NOMO-1 treated with DMSO at 0.1 percent for 48 hours (cell line): ENCODE data around the gene WDCP.
"Not testable (repeated sequence)": the region's sequence is repeated elsewhere in the genome, so short reads cannot be mapped to it uniquely, and the experiment has no call there.

Experiments
- DNase-seq: peaks from one replicate; lab custom pipeline; 2025; ENCODE audit not compliant: unreplicated experiment; lab: John Stamatoyannopoulos, UW

WDCP gene, protein sequence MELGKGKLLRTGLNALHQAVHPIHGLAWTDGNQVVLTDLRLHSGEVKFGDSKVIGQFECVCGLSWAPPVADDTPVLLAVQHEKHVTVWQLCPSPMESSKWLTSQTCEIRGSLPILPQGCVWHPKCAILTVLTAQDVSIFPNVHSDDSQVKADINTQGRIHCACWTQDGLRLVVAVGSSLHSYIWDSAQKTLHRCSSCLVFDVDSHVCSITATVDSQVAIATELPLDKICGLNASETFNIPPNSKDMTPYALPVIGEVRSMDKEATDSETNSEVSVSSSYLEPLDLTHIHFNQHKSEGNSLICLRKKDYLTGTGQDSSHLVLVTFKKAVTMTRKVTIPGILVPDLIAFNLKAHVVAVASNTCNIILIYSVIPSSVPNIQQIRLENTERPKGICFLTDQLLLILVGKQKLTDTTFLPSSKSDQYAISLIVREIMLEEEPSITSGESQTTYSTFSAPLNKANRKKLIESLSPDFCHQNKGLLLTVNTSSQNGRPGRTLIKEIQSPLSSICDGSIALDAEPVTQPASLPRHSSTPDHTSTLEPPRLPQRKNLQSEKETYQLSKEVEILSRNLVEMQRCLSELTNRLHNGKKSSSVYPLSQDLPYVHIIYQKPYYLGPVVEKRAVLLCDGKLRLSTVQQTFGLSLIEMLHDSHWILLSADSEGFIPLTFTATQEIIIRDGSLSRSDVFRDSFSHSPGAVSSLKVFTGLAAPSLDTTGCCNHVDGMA

DNA sequence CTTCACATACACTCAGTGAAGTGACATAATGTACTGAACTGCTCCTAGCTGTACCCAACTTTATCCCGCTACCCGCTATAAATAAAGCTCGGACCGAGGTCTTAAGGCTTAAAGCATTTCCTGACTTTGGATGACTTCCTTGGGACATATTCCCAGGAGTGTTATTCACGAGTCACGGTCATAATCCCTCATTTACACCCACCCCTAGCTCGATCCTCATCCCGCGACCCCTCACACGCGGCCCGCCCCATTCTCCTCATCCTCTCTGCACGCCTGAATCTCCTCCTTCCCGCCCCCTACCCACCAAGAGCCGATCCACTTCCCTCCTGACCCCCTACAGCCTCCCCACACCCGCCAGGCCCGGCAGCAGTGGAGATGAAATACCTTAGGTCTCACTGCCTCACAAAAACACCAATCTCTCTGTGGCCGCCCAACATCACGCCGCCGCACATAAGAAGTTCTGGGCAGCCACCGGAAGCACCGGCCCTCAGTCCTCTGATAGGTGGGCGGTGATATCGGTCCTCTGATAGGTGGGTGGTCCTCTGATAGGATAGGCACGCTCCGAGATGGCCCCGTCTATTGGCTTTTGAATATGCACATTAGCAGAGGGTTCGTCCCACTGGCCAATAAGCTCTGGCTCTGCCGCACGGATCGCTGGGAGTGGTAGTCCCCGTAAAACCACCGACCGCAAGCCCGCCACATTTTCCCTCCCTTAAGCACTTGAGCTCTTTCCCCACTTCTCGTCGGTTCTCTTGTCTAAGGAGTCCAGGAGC is at the start of gene WDCP:
TSS of gene WDCP (minus strand) at position 462 of the 773 bp plus-strand sequence. CDS start 7,897 bp downstream, outside the sequence.
- DNase-seq: peak; percentile 100

DNA sequence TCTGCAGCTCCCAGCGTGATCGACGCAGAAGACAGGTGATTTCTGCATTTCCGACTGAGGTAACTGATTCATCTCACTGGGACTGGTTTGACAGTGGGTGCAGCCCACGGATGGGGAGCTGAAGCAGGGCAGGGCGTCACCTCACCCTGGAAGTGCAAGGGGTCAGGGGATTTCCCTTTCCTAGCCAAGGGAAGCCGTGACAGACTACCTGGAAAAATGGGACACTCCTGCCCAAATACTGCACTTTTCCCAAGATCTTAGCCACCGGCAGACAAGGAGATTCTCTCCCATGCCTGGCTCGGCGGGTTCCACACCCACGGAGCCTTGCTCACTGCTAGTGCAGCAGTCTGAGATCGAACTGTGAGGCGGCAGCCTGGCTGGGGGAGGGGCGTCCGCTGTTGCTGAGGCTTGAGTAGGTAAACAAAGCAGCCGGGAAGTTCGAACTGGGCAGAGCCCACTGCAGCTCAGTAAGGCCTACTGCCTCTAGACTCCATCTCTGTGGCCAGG is 48.0 kb upstream of the WDCP start:
- not testable (repeated sequence) for DNase-seq

DNA sequence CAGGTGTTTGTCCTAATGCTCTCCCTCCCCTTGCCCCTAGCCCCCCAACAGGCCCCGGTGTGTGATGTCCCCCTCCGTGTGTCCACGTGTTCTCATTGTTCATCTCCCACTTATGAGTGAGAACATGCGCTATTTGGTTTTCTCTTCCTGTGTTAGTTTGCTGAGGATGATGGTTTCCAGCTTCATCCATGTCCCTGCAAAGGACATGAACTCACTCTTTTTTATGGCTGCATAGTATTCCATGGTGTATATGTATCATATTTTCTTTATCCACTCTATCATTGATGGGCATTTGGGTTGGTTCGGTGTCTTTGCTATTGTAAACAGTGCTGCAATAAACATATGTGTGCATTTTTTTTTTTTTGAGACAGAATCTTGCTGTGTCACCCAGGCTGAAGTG is 46.1 kb upstream of the WDCP start:
- DNase-seq: not testable (repeated sequence)

DNA sequence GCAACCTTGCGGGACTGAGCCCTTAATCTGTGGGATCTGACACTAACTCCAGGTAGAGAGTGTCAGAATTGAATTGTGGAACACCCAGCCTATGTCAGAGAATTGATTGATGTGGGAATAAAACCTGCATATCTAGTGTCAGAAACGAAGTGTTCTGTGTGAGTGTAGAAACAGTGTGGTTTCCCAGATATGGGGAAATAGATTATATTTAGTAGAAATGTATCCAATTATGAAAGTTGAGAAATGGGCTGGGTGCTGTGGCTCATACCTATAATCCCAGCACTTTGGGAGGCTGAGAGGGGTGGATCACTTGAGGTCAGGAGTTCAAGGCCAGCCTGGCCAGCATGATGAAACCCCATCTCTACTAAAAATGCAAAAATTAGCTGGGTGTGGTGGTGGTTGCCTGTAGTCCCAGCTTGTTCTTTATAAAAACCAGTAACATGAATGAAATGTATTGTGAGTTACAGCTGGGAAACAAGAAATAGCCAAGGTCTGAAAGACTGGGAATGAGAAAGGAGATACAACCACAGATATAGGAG is 41.7 kb upstream of the WDCP start:
- peak; percentile 77 for DNase-seq

DNA sequence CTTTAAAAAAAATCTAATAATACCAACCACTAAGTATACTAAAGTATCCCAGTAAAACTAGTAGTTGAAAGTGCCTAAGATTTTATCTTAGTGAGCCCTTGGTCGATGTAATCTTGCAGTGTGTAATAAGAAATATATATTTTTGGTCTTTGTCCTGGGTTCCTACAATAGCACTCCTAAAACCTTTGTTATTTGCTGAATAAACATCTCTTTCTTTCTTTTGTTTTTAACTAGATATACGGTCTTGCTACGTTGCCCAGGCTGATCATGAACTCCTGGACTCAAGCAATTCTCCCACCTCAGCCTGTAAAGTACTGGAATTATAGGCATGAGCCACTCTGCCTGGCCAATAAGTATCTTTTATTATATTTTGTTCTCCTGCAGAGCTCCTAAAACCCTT is 39.8 kb upstream of the WDCP start:
- no peak for DNase-seq

DNA sequence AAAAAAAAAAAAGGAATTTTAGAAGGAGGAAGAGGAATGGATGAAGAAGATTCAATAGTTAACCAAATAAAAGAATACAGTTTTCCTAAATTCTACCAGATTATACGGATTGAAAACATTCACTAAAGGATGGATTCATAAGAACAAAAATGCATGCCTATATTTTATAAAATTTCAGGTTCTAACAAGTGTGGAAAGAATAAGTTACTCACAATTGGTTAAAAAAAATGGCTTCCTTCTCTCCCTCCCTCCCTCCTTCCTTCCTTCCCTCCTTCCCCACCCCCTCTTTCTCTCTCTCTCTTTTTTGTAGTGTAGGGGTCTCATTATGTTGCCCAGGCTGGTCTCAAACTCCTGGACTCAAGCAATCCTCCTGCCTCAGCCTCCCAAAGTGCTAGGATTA is 39.0 kb upstream of the WDCP start:
- DNase-seq: no peak

DNA sequence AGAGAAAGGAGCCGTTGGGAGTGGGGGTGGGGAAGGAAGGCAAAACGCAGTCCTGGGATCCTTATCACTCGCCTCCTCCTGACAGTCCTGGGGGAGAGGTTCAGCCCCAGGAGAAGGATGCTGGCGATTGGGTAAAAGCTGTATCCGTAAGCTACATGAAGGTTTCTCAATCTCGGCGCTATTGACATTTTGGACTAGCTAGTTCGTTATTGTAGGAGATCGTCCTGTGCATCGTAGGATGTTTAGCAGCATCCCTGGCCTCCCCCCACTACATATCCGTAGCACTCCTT is 38.0 kb upstream of the WDCP start:
- no peak for DNase-seq

DNA sequence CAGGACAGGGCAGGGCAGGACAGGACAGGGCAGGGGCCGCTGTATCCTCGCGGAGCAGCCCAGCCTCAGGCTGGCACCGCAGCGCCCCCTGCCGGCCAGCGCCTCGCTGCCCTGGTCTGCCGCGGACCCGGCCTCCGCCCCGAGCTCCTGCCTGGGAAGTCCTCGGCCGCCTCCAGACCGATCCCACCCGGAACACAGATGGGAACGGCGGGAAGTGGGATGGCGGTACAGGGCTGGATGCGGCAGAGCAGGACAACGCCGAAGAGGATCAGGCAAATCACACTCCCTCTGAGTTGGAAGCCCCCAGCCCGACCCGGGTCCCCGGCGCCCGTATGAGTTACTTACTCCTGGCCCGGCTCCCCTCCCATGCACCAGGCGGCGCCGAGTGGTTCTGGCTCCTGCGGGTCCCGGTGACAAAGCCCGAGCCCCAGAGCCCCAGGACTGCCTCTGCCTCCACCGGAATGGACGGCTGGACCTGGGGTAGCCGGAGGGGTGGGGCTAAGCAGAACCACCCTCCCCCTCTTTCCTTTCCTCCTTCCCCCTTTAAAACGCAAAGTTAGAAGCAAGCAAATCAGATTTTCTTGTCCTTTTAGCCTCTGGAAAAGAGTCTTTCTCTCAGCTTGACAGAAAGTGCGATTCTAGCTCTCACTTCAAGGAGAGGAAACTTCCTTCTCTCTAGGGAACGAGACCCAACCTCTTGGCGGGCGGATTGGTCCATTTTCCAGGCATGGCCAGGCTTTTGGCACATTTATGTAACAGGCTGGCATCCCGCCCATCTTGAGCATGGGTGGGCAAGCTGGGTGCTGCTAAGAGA is 37.4 kb upstream of the WDCP start, which contains the start of gene TP53I3:
TSS of gene TP53I3 (minus strand) at position 449 of the 814 bp plus-strand sequence. CDS start 508 bp downstream, outside the sequence.
- peak; percentile 16 for DNase-seq

DNA sequence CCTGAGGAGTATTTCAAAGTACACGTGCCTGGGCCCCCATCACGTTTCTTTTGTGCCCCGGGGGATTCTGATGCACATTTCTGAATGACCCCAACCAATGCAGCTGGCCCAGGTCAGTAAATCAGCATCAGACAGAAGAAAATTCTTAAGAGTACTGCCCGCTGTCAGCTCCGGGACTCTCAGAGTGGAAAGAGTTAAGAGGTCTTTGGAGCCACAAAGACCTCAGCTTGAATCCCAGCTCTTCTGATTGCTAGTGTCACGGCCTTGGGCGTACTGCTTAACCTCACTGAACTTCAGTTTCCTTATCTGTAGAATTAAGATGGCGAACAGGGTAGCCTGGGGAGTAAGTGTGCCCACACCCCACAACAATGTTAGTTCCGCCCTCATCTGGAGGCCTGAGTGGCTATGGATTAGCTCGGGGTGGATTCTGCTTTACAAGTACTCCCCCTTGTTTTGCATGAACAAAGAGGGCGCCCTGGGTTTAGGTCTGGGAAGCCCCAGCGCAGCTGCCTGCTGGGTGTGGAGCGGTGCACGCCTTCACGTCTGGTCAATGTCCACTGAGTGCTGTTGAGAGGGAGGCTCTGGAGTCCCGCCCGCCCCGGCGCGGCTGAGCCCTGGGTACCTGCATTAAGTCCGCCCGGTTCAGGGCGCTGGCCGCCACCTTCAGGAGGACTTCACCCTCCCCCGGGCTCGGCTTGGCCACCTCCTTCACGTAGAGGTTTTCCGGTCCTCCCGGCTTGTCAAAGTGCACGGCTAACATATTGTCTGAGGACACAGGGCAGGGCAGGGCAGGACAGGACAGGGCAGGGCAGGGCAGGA is 36.6 kb upstream of the WDCP start:
- no peak for DNase-seq

DNA sequence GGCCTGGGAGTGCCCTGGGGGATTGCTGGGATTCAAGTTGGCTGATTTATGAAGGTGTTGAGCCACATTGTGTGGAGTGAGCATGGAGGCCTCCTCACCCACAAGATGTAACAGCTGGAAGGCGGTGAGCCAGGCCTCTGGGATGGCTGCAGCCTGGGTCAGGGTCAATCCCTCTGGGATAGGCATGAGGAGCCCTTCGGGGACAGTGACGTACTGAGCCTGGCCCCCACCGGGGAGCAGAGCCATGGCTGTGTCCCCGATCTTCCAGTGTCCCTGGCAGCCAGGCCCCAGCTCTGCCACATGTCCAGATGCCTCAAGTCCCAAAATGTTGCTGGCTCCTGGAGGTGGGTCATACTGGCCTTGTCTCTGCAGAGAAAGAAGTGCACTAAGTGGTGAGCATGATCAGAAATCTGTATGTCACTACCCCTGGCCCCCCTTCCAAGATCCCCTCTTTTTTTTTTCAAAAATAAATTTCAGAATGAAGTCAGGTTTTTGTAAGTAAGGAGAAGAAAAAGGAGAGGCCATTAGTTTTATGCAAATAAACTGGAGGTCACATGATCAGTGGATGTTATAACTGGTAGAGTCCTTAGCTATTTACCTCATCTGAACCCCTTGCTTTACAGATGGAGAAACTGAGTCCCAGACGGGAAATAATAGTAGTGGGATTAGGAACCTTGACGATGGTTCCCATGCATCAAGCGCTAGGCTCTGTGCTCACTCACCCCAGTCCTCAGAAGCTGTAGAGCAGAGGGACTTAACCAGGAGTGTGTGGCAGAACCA is 35.8 kb upstream of the WDCP start:
- DNase-seq: no peak

DNA sequence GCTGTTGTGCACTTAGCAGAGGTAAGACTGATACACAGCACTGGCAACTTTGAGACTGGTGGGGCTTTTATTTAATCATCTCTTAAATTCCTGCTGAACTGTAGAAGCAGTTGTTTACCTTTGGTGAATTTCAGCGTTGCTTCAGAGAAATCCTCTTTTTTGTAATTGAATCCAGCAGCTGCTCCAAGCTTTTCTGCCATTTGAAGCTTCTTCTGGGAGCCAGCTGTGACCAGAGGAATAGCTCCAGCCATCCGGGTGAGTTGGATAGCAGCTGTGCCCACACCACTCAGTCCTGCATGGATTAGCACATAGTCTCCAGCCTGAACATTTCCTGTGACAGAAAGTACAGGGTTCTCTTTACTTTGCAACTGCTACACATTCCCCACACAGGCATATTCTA is 33.5 kb upstream of the WDCP start:
- DNase-seq: no peak

DNA sequence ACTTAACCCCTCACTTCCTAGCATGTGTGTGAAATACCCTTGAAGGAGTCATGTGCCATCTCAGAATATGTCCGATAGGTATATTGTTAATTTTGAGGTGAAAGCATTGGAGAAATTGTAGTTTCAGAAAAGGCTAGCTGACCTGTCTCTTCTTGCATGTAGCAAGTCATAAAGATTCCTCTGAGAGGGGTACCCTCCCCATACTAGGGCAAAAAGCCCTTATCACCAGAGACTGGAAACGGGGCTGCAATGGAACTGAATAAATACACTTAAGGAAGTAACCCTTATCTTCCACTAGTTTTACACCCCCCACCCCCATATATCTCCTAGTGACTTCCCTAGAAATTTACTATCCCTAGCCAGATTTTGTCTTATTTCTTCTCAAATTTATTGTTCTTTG is 30.7 kb upstream of the WDCP start:
- no peak for DNase-seq

DNA sequence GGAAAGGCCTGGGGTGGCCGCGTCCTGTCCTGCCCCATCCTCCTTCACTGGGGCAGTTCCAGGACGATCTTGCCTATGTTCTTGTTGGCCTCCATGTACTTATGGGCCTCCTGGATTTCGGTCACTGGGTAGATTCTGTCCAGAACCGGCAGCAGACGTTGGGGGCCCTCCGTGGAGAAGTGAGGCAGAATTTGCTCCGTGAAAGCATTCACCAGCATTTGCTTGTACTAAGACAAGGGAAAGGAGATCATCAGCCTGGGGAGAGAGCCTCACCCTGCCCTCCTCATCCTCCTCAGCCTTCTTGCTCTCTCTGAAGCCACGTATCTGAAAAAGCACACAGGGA is 30.3 kb upstream of the WDCP start:
- no peak for DNase-seq

DNA sequence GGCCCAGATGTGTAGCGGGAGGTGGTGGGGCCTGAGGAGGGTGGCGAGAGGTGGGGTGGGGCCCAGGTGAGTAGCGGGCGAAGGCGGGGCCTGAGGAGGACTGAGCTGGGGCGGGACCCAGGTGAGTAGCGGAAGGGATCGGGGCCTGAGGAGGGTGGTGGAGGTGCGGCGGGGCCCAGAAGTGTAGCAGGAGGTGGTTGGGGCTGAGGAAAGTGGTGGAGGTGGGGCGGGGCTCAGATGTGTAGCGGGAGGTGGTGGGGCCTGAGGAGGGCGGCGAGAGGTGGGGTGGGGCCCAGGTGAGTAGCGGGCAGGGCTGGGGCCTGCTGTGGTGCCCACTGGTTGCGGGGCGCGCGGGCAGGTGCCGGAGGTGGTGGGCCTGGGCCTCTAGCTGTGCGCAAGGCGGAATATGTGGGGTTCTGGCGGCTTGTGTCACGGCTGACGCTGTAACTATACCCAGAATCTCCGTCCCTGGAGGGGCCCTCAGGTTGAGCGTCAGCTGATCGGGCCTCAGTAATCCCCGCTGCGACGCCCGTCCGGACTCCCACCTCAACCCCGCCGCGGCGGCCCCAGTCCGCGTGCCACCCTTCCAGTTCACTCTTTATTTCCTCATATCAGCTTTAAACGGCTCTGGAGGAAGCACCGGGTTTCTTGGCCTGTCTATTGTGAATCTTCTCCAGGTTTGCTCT is 29.8 kb upstream of the WDCP start:
- peak; percentile 61 for DNase-seq

DNA sequence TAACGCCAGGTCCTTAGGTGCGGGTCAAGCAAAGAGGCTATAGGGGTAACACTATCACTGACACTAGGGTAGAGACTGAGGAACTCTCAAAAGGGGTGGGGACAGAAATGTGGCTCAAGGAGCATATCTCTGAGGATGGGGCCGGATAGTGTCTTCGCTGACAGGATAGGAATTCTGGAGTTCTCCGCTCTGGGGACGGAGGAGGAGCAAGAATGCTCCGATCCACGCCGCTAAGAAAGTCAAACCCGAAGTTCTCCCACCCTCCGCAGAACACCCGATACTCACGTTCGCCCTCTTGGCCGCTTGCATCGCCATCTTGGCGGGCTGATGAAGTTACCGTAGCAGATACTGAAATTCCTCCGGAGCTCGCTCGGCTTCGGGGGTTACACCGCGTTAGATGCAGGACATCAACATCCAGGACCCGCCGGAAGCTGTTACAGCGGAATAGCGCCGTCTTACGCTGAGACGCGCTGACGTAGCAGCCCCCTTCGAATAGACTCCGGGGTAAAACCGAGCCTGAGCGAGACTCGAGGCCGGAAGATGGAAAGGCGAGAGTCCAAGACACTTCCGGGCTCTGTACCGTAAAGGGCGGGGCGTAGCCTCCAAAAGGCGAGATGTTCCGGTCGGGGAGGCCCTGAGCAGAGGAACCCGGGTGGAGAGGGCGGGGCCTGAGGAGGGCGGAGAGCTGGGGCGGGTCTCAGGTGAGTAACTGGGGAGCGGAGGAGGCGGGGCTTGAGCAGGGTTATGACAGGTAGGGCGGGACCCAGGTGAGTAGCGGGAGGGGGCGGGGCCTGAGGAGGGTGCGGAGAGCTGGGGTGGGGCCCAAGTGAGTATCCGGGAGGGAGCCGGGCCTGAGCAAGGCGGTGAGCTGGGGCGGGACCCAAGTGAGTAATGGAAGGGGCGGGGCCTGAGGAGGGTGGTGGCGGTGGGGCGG is 29.0 kb upstream of the WDCP start, which contains the start of gene SF3B6:
TSS of gene SF3B6 (minus strand) at position 412 of the 934 bp plus-strand sequence. CDS start at position 315, 97 bp downstream.
- peak; percentile 99 for DNase-seq

DNA sequence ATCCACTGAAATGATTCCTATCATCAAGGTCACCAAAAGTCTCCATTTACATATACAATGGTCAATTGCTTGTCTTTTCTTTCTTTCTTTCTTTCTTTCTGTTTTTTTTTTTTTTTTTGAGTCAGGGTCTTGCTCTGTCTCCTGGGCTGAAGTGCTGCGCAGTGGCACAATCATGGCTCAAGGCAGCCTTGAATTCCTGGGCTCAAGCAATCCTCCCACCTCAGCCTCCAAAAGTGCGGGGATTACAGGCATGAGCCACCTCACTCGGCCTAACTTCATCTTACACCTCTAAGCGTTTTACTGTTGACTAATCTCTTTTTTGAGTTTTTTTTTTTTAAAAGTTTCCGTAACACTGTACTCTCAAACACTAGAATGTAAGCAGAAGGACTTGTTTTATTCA is 28.1 kb upstream of the WDCP start:
- DNase-seq: no peak

DNA sequence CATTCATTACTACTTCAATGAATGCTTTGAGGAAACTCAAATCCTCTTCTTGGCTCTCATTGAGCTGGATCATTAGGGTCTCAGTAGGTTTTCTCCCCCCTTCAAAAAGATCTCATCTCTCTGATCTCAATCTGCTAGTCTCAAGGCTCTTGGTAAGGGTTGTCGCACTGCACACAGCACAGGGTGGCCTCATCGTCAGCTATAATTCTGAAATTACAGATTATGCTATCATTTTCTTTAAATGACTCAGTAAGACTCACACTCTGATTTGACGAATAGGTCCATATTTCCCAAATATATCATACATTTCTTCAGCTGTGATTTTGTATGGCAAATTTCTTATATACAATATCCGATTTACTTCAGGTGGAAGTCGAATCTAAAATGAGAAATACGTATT is 26.6 kb upstream of the WDCP start:
- no peak for DNase-seq
